Measurements from ENCODE around the gene SNRNP25. TPM values are rescaled to one million over a fixed set of nuclear protein-coding genes. Genes with fewer than 3 reads are reported as not detected.

Gene SNRNP25
- total RNA-seq, 1 donor from 2014 or later, result 9.0 TPM

DNA sequence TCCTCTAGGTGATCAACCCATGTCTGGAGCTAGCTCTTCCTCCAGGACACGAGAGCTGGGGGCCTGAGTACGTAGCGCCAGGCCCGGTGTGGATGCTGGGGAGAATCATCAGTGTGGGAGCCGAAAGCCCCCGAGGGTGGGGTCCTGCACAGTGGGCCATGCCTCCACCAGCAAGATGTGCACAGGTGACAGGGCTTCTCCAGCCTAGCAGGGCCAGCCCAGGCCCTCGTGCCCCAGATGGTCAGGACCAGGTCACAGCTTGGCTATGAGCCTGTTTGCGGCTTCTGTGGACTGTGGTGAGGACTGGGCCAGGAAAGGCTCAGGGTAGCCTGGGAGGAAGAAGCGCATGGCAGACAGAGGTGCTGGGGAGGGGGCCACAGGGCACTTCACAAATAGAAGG lies 32.2 kb downstream of the SNRNP25 start:
- TF ChIP-seq, protein P1, sequence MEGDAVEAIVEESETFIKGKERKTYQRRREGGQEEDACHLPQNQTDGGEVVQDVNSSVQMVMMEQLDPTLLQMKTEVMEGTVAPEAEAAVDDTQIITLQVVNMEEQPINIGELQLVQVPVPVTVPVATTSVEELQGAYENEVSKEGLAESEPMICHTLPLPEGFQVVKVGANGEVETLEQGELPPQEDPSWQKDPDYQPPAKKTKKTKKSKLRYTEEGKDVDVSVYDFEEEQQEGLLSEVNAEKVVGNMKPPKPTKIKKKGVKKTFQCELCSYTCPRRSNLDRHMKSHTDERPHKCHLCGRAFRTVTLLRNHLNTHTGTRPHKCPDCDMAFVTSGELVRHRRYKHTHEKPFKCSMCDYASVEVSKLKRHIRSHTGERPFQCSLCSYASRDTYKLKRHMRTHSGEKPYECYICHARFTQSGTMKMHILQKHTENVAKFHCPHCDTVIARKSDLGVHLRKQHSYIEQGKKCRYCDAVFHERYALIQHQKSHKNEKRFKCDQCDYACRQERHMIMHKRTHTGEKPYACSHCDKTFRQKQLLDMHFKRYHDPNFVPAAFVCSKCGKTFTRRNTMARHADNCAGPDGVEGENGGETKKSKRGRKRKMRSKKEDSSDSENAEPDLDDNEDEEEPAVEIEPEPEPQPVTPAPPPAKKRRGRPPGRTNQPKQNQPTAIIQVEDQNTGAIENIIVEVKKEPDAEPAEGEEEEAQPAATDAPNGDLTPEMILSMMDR (IDR thresholded peaks at IDR 0.05; ENCODE audit: insufficient read depth, low read length, severe bottlenecking), result no peak
- no peak for DNase-seq (ENCODE audit: low read depth)
- Histone ChIP-seq H3K4me3 (ENCODE audit: low read depth, low read length) (no peak overlapping the region), H3K27me3 (ENCODE audit: control insufficient read depth, insufficient read depth, low read length) (no peaks in the 10 kb centered on the region), H3K36me3 (ENCODE audit: control insufficient read depth, insufficient read depth, low read length) (peaks cover 31% of the 10 kb centered on the region)
- peak; percentile 50 for FAIRE-seq

DNA sequence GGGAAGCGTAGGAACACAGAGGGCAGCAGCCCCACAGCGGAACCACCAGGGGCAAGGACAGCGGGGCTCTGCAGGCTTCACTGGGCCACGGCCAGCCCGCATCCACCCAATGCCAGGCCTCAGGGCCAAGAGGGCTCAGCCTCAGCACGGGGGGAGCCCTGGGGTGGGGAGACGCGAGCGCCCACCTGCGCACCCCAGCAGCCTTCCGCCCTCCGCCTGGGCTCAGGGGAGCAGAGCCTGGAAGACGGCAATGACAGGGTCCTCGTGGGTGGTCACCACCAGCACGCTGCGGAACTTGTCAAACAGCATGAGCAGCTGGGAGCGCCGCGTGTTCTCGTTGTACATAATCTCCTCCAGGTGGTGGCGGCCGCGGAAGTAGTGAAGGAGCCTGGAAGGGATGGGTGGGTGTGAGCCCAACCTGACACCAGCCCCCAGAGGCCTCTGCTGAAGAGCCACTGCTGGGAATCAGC lies 32.9 kb downstream of the SNRNP25 start:
- no peak for FAIRE-seq
- DNase-seq (ENCODE audit: low read depth), result no peak
- Histone ChIP-seq H3K27me3 (ENCODE audit: control insufficient read depth, insufficient read depth, low read length) (no peaks in the 10 kb centered on the region), H3K4me3 (ENCODE audit: low read depth, low read length) (no peak overlapping the region), H3K36me3 (ENCODE audit: control insufficient read depth, insufficient read depth, low read length) (peaks cover 31% of the 10 kb centered on the region)
- TF ChIP-seq, protein P1 (IDR thresholded peaks at IDR 0.05; ENCODE audit: insufficient read depth, low read length, severe bottlenecking), result no peak

DNA sequence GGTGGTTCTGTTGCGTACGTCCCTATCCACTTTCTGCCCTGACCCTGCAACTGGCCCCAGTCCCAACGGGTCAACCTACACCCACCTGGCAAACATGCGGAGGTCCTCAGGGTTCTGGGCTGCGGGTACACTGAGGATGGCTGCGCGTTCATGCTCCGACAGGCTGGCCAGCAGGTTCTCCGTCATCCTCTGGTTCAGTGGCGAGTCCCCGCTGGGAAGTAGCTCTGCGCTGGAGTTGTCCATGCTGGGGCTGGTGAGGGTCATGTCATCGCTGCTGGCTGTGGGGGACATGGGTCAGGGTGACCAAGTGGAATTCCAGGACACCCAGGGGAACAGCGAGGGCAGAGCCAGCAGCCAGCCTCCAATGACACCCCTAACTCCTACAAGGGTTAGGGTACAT lies 35.0 kb downstream of the SNRNP25 start:
- DNase-seq (ENCODE audit: low read depth) (no peak), FAIRE-seq (no peak)
- TF ChIP-seq, protein P1 (IDR thresholded peaks at IDR 0.05; ENCODE audit: insufficient read depth, low read length, severe bottlenecking), result no peak
- peaks cover 40% of the 10 kb centered on the region for H3K36me3 ChIP-seq (ENCODE audit: control insufficient read depth, insufficient read depth, low read length)
- no peak overlapping the region for H3K4me3 ChIP-seq (ENCODE audit: low read depth, low read length)
- no peaks in the 10 kb centered on the region for H3K27me3 ChIP-seq (ENCODE audit: control insufficient read depth, insufficient read depth, low read length)

DNA sequence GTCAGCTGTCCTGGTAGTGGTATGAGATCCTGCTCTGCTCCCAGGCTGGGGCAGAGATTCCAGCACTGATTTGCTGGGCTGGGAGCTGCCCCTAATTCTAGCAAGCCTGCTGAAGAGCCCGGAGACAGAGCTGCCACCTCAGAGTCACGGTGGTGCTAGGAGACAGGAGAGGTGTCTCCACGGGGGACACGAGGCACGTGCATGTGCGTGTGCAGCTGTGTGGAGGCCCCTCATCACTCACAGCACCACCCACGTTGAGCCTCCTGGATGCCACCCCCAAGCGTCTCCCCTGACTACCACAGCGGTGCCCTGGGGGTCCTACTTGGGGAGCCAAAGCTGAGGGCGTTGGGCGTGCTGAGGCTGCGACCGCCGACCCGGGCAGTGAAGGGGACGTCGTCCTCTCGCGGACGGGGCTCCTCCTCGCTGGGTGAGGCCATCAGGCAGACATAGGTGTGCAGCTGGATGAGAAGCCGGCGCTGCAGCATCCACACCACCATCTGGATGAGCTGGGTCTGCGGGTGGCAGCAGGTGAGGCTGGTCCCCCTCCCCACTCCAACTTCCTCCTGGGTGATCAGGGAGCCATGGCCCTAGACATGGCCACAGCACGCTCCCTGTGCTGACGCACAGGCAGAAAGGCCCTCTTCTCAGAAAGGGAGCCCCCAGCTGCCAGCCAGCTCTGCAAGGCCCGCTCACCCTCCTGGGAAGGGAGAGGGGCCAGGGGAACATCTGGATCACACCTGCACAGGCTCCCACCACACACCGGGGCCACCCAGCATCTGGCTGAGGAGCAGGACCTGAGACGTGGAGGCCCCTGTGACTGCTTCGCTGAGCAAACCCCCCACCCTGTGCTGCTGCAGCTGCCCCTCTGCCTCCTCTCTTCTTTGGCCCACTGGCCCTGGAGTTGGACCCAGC lies 36.0 kb downstream of the SNRNP25 start:
- Histone ChIP-seq H3K36me3 (ENCODE audit: control insufficient read depth, insufficient read depth, low read length) (peaks cover 38% of the 10 kb centered on the region), H3K27me3 (ENCODE audit: control insufficient read depth, insufficient read depth, low read length) (no peaks in the 10 kb centered on the region), H3K4me3 (ENCODE audit: low read depth, low read length) (no peak overlapping the region)
- DNase-seq (ENCODE audit: low read depth), result no peak
- TF ChIP-seq, protein P1 (IDR thresholded peaks at IDR 0.05; ENCODE audit: insufficient read depth, low read length, severe bottlenecking), result no peak
- FAIRE-seq, result peak; percentile 18

DNA sequence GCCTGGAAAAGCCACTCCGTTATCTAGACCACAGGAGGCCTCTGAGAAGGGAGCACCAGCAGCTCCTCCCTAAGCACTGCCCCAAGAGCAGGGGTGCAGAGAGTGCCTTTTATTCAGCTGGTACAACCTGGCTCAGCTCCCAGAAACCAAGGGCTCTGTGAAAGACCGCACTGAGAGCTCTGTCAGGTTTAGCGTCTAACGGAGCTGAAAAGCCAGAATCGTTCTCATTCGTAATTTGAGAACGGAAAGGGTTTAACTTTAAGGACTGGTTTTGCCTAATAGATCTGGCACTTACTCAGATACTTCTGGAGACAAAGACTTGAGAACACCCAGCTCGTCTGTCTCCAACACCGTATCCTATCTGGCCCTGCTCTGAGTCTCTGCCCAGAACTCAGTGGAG lies 37.9 kb downstream of the SNRNP25 start:
- no peak for DNase-seq (ENCODE audit: low read depth)
- no peak for FAIRE-seq
- TF ChIP-seq, protein P1 (IDR thresholded peaks at IDR 0.05; ENCODE audit: insufficient read depth, low read length, severe bottlenecking), result no peak
- no peaks in the 10 kb centered on the region for H3K27me3 ChIP-seq (ENCODE audit: control insufficient read depth, insufficient read depth, low read length)
- H3K4me3 ChIP-seq (ENCODE audit: low read depth, low read length), result no peak overlapping the region
- peaks cover 38% of the 10 kb centered on the region for H3K36me3 ChIP-seq (ENCODE audit: control insufficient read depth, insufficient read depth, low read length)

All from bronchial epithelial cell (primary cell).